ENCODE results near the gene ZBTB40. TPM values are rescaled to one million over a fixed set of nuclear protein-coding genes. Genes with fewer than 3 reads are reported as not detected.

The ZBTB40 gene
- polyA plus RNA-seq, 3 donors: 1.1 to 17.8 (median 1.3) TPM

GRCh38 chr1:22512873-22513272 lies 61.2 kb downstream of the ZBTB40 start:
- Histone ChIP-seq H3K4me1 (ENCODE audit: control insufficient read depth in 1 of 2, insufficient read depth in 2 of 2, low read length in 2 of 2) (no peaks in the 10 kb centered on the region), H3K36me3 (replicated peaks in 1 of 2; ENCODE audit: control insufficient read depth in 1 of 2, insufficient read depth in 2 of 2, low read length in 2 of 2) (peaks cover 98 to 99% of the 10 kb centered on the region in 2 donors), H3K9ac (ENCODE audit: insufficient read depth, low read length, poor library complexity, severe bottlenecking) (no peak overlapping the region), H3K9me3 (replicated peaks in 1 of 2; ENCODE audit: control insufficient read depth in 1 of 2, insufficient read depth in 1 of 2, low read length in 2 of 2) (no peaks in the 10 kb centered on the region), H3K4me2 (replicated peaks; ENCODE audit: extremely low read depth, low read length, poor library complexity, severe bottlenecking) (no peak overlapping the region), H3K4me3 (replicated peaks in 1 of 3; ENCODE audit: low read depth in 2 of 3, low read length in 3 of 3) (no peak overlapping the region), H4K20me1 (ENCODE audit: insufficient read depth, low read length) (no peaks in the 10 kb centered on the region), H3K27ac (ENCODE audit: low read depth in 1 of 2, low read length in 2 of 2) (no peak overlapping the region), H3K27me3 (ENCODE audit: control insufficient read depth in 2 of 2, insufficient read depth in 2 of 2, low read length in 2 of 2) (no peaks in the 10 kb centered on the region), H3K79me2 (ENCODE audit: insufficient read depth, low read length) (no peaks in the 10 kb centered on the region), H2AFZ (ENCODE audit: insufficient read depth, low read depth, low read length, poor library complexity, severe bottlenecking) (no peak overlapping the region)
- intact Hi-C loops (cut with micrococcal nuclease): no loop called here
- DNase-seq: no peak
- TF ChIP-seq CTCF (IDR thresholded peaks at IDR 0.05): no peak
- H3K27ac Mint-ChIP-seq: no peak overlapping the region
- peaks cover 92 to 95% of the 10 kb centered on the region in 2 donors for H3K36me3 Mint-ChIP-seq
- H3K9me3 Mint-ChIP-seq: no peaks in the 10 kb centered on the region
- no peaks in the 10 kb centered on the region for H3K27me3 Mint-ChIP-seq (ENCODE audit: low read depth in 3 of 3)
- no peaks in the 10 kb centered on the region for H3K4me1 Mint-ChIP-seq
- 100% methylated on average over 6 of the region's 9 CpGs for WGBS (ENCODE audit: insufficient coverage)
- H3K4me3 Mint-ChIP-seq: no peak overlapping the region

- no peak for DNase-seq
Observed at GRCh38 chr1:22516906-22517571, 65.4 kb downstream of the ZBTB40 start.

More at GRCh38 chr1:22516906-22517571, 65.4 kb downstream of the ZBTB40 start:
- no peak overlapping the region for H3K4me2 ChIP-seq (replicated peaks; ENCODE audit: extremely low read depth, low read length, poor library complexity, severe bottlenecking)
- Mint-ChIP-seq H3K4me1 (no peaks in the 10 kb centered on the region), H3K27ac (peak overlapping the region in 1 of 7 donors; percentile 8), H3K36me3 (peaks cover 92 to 96% of the 10 kb centered on the region in 2 donors), H3K27me3 (ENCODE audit: low read depth in 3 of 3) (no peaks in the 10 kb centered on the region), H3K9me3 (no peaks in the 10 kb centered on the region), H3K4me3 (no peak overlapping the region)
- H3K36me3 ChIP-seq (replicated peaks in 1 of 2; ENCODE audit: control insufficient read depth in 1 of 2, insufficient read depth in 2 of 2, low read length in 2 of 2): peaks cover 98 to 99% of the 10 kb centered on the region in 2 donors
- H3K27ac ChIP-seq (ENCODE audit: low read depth in 1 of 2, low read length in 2 of 2): no peak overlapping the region
- H3K9me3 ChIP-seq (replicated peaks in 1 of 2; ENCODE audit: control insufficient read depth in 1 of 2, insufficient read depth in 1 of 2, low read length in 2 of 2): no peaks in the 10 kb centered on the region
- H3K4me1 ChIP-seq (ENCODE audit: control insufficient read depth in 1 of 2, insufficient read depth in 2 of 2, low read length in 2 of 2): no peaks in the 10 kb centered on the region
- H3K4me3 ChIP-seq (replicated peaks in 1 of 3; ENCODE audit: low read depth in 2 of 3, low read length in 3 of 3): no peak overlapping the region
- no peaks in the 10 kb centered on the region for H3K79me2 ChIP-seq (ENCODE audit: insufficient read depth, low read length)
- H3K27me3 ChIP-seq (ENCODE audit: control insufficient read depth in 2 of 2, insufficient read depth in 2 of 2, low read length in 2 of 2): no peaks in the 10 kb centered on the region
- H3K9ac ChIP-seq (ENCODE audit: insufficient read depth, low read length, poor library complexity, severe bottlenecking): no peak overlapping the region
- TF ChIP-seq CTCF (IDR thresholded peaks at IDR 0.05): no peak
- H4K20me1 ChIP-seq (ENCODE audit: insufficient read depth, low read length): no peaks in the 10 kb centered on the region
- no peak overlapping the region for H2AFZ ChIP-seq (ENCODE audit: insufficient read depth, low read depth, low read length, poor library complexity, severe bottlenecking)
- intact Hi-C loops (cut with micrococcal nuclease): no loop called here
- 99% methylated on average over 14 of the region's 16 CpGs for WGBS (ENCODE audit: insufficient coverage)
